Upper lobe of left lung (tissue), 6 donors: ENCODE results near the gene CELF1. TPM values are rescaled to one million over a fixed set of nuclear protein-coding genes. Genes with fewer than 3 reads are reported as not detected.
"Not testable (repeated sequence)": the region's sequence is repeated elsewhere in the genome, so short reads cannot be mapped to it uniquely, and the experiment has no call there.

Experiments
- ATAC-seq, 2 donors: fragments of 200-7000 bp; cut with Tn5 transposase; one replicate each; pipeline ENCODE4 v1.9.1; 2022; ENCODE audit warnings: mild to moderate bottlenecking in 2 of 2, moderate library complexity in 2 of 2; ENCODE audit not compliant: low FRiP score in 2 of 2
- DNase-seq, 2 donors: peaks; one replicate each; pipeline ENCODE4 v3.0.0-alpha.2; 2019 to 2020
- H3K27ac ChIP-seq, 4 donors: fragments of 200-600 bp; sonication (generic); one replicate each; pipeline ENCODE4 v1.5.1; 2016 to 2019
- H3K27me3 ChIP-seq, 4 donors: fragments of 200-600 bp; sonication (generic); one replicate each; pipeline ENCODE4 v1.5.1; 2017 to 2019
- H3K36me3 ChIP-seq, 4 donors: fragments of 200-600 bp; sonication (generic); one replicate each; pipeline ENCODE4 v1.5.1; 2016 to 2019
- H3K4me1 ChIP-seq, 4 donors: fragments of 200-600 bp; sonication (generic); one replicate each; pipeline ENCODE4 v1.5.1; 2018 to 2019
- H3K4me3 ChIP-seq, 4 donors: fragments of 200-600 bp; sonication (generic); one replicate each; pipeline ENCODE4 v1.5.1; 2017 to 2019; ENCODE audit warnings: mild to moderate bottlenecking in 2 of 4, moderate library complexity in 1 of 4
- H3K9me3 ChIP-seq, 4 donors: fragments of 200-600 bp; sonication (generic); one replicate each; pipeline ENCODE4 v1.5.1; 2018 to 2019
- CTCF ChIP-seq, 6 experiments: fragments of 450-650 bp in 4 of 6; fragments of 200-600 bp in 2 of 6; sonication (generic) in 2 of 6; IDR thresholded peaks; one replicate each; pipeline ENCODE4 v1.5.1; 2016 to 2019; ENCODE audit warnings: antibody characterized with exemption in 6 of 6
- EP300 ChIP-seq, 4 donors: sonication (generic); formaldehyde crosslinking; IDR thresholded peaks; one replicate each; pipeline ENCODE4 v1.5.1; 2017; ENCODE audit warnings: antibody characterized with exemption in 4 of 4, control low read depth in 2 of 4
- POLR2A ChIP-seq, 4 donors: fragments of 450-650 bp; IDR thresholded peaks; one replicate each; pipeline ENCODE4 v1.5.1; 2016 to 2017; ENCODE audit warnings: antibody characterized with exemption in 4 of 4, mild to moderate bottlenecking in 2 of 4
- POLR2AphosphoS5 ChIP-seq, 2 donors: sonication (generic); formaldehyde crosslinking; IDR thresholded peaks; one replicate each; pipeline ENCODE4 v1.5.1; 2017; ENCODE audit warnings: antibody characterized with exemption in 2 of 2
- WGBS, 2 donors: methylation state at CpG; one replicate each; pipeline ENCODE4 v1.1.5; 2017 to 2018; 5-methylcytosine and 5-hydroxymethylcytosine counted together
- total RNA-seq, 6 donors: library from RNA; depleted of rRNA in 4 of 6; stranded (reverse); fragments of >200 nt in 4 of 6; gene quantifications; one replicate each; pipeline versions ENCODE4 v1.1.0 to v1.2.1, GENCODE V29; 2016 to 2021
- donor health status: DM: no; HTN: no; CAD: no; lungs with moderate emphysema.
- donor health status: DM: no; HTN: yes; CAD: no; lungs with severe emphysema.

The CELF1 gene
- total RNA-seq, 6 donors from 2014 or later: 82.7 to 194 (median 113) TPM

GRCh38 chr11:47560426-47560825 is 7.5 kb upstream of the CELF1 start:
- Histone ChIP-seq H3K4me1 (peaks cover 7 to 9% (median 8%) of the 10 kb centered on the region in 4 donors), H3K9me3 (no peaks in the 10 kb centered on the region), H3K4me3 (no peak overlapping the region), H3K27me3 (no peaks in the 10 kb centered on the region), H3K36me3 (no peaks in the 10 kb centered on the region), H3K27ac (no peak overlapping the region)
- 67 to 81% methylated on average over 2 of the region's 2 CpGs for WGBS, 2 donors
- ATAC-seq: no peak
- TF ChIP-seq CTCF (IDR thresholded peaks at IDR 0.05) (no peak), POLR2AphosphoS5 (IDR thresholded peaks at IDR 0.05) (no peak), EP300 (IDR thresholded peaks at IDR 0.05) (no peak), POLR2A (IDR thresholded peaks at IDR 0.05) (no peak)
- no peak for DNase-seq

- H3K4me1 ChIP-seq: peaks cover 0 to 2% (median under 1%) of the 10 kb centered on the region in 4 donors
Observed at GRCh38 chr11:47558695-47559094, 5.8 kb upstream of the CELF1 start.

GRCh38 chr11:47557004-47557403 is 4.1 kb upstream of the CELF1 start:
- H3K4me1 ChIP-seq: peaks cover 0 to 10% (median 3%) of the 10 kb centered on the region in 4 donors
- not testable (repeated sequence) for ATAC-seq, H3K36me3 ChIP-seq, H3K27me3 ChIP-seq, DNase-seq, H3K27ac ChIP-seq, H3K9me3 ChIP-seq, H3K4me3 ChIP-seq
- WGBS, 2 donors: 90 to 92% methylated on average over 12 of the region's 12 CpGs

More at GRCh38 chr11:47558695-47559094, 5.8 kb upstream of the CELF1 start:
- no peak for ATAC-seq
- Histone ChIP-seq H3K27me3 (no peaks in the 10 kb centered on the region), H3K27ac (no peak overlapping the region), H3K36me3 (no peaks in the 10 kb centered on the region), H3K9me3 (no peaks in the 10 kb centered on the region), H3K4me3 (no peak overlapping the region)
- TF ChIP-seq POLR2AphosphoS5 (IDR thresholded peaks at IDR 0.05): no peak
- no peak for TF ChIP-seq POLR2A (IDR thresholded peaks at IDR 0.05)
- TF ChIP-seq CTCF (IDR thresholded peaks at IDR 0.05): no peak
- TF ChIP-seq EP300 (IDR thresholded peaks at IDR 0.05): no peak
- 100% methylated on average over 1 of the region's 1 CpG for WGBS, 2 donors
- no peak for DNase-seq

GRCh38 chr11:47553406-47553743 is 443 bp upstream of the CELF1 start:
- ATAC-seq: peak; percentile 27 to 66
- Histone ChIP-seq H3K9me3 (no peaks in the 10 kb centered on the region), H3K4me3 (peak overlapping the region in 3 of 4 donors; percentile 59 to 97 (median 88)), H3K27ac (peak overlapping the region; percentile 91 to 95 (median 95)), H3K27me3 (no peaks in the 10 kb centered on the region), H3K36me3 (no peaks in the 10 kb centered on the region), H3K4me1 (peaks cover 23 to 45% (median 28%) of the 10 kb centered on the region in 4 donors)
- TF ChIP-seq POLR2A (IDR thresholded peaks at IDR 0.05) (no peak), CTCF (IDR thresholded peaks at IDR 0.05) (no peak), EP300 (IDR thresholded peaks at IDR 0.05) (no peak), POLR2AphosphoS5 (IDR thresholded peaks at IDR 0.05) (no peak)
- DNase-seq: no peak
- 22 to 24% methylated on average over 6 to 8 of the region's 9 CpGs for WGBS, 2 donors

- Histone ChIP-seq H3K27me3 (no peaks in the 10 kb centered on the region), H3K4me1 (peaks cover 36 to 58% (median 40%) of the 10 kb centered on the region in 4 donors), H3K36me3 (no peaks in the 10 kb centered on the region), H3K27ac (peak overlapping the region; percentile 91 to 95 (median 95)), H3K9me3 (no peaks in the 10 kb centered on the region), H3K4me3 (peak overlapping the region; percentile 59 to 97 (median 92))
- ATAC-seq (peak; percentile 36 to 48), DNase-seq (peak in 1 of 2 donors; percentile 34)
- 2 to 9% methylated on average over 10 to 22 of the region's 22 CpGs for WGBS, 2 donors
- TF ChIP-seq EP300 (IDR thresholded peaks at IDR 0.05) (no peak), CTCF (IDR thresholded peaks at IDR 0.05) (no peak), POLR2A (IDR thresholded peaks at IDR 0.05) (no peak), POLR2AphosphoS5 (IDR thresholded peaks at IDR 0.05) (no peak)
Observed at GRCh38 chr11:47552056-47552565, 821 bp downstream of the CELF1 start.
